ENCODE data around the gene BTG1. TPM values are rescaled to one million over a fixed set of nuclear protein-coding genes. Genes with fewer than 3 reads are reported as not detected.

The BTG1 gene
- total RNA-seq, 1 experiment from 2014 or later: 32.7 TPM

DNA sequence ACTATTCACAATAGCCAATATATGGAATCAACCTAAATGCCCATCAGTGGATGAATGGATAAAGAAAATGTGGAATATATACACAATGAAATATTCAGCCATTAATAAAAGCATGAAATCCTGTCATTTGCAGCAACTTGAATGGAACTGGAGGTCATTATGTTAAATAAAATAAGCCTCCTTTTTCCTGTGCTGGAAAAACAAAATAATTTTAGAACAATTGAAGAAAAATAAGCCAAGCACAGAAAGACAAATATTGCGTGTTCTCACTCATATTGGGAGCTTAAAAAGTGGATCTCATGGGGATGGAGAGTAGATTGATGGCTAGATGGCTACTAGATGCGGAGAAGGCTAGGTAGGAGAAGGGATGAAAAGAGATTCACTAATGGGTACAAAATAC is 6.3 kb upstream of the BTG1 start:
- H3K27me3 Mint-ChIP-seq (ENCODE audit: low read depth): no peaks in the 10 kb centered on the region
- peaks cover 17 to 19% of the 10 kb centered on the region in 2 experiments for H3K4me1 Mint-ChIP-seq
- Histone ChIP-seq H4K91ac (ENCODE audit: insufficient read length, low read depth, low read length) (no peak overlapping the region), H3K9ac (ENCODE audit: extremely low read depth, insufficient read length, low read length) (no peak overlapping the region), H3K14ac (ENCODE audit: insufficient read depth, low read length) (no peak overlapping the region), H2AFZ (ENCODE audit: low read length) (no peak overlapping the region), H3K27ac (ENCODE audit: insufficient read length, low read depth, low read length) (no peak overlapping the region), H3K9me3 (ENCODE audit: control insufficient read depth, low read depth, low read length) (no peaks in the 10 kb centered on the region), H3K18ac (ENCODE audit: insufficient read length, low read depth, low read length) (no peak overlapping the region), H3K4me2 (ENCODE audit: insufficient read depth, insufficient read length, low read length) (no peak overlapping the region), H2BK120ac (ENCODE audit: low read depth, low read length, poor library complexity, severe bottlenecking) (no peak overlapping the region), H3K4me1 (ENCODE audit: insufficient read depth, low read length) (peaks cover 2% of the 10 kb centered on the region; the same call in 1 of the 2 replicates), H3K23ac (ENCODE audit: insufficient read length, low read depth, low read length) (no peak overlapping the region), H3K56ac (ENCODE audit: insufficient read length, low read depth, low read length) (no peak overlapping the region), H3K27me3 (ENCODE audit: insufficient read depth, low read length) (no peaks in the 10 kb centered on the region), H2AK5ac (ENCODE audit: insufficient read length, low read length) (no peak overlapping the region), H2BK20ac (ENCODE audit: low read depth, low read length, poor library complexity, severe bottlenecking) (no peak overlapping the region), H3K4ac (ENCODE audit: low read depth, low read length) (no peak overlapping the region), H2BK12ac (ENCODE audit: insufficient read length, low read depth, low read length) (no peak overlapping the region), H3K79me1 (ENCODE audit: insufficient read depth, low read depth, low read length, poor library complexity, severe bottlenecking) (no peaks in the 10 kb centered on the region), H2BK15ac (ENCODE audit: low read depth, low read length) (no peak overlapping the region), H4K8ac (replicated peaks; ENCODE audit: insufficient read length, low read depth, low read length) (no peak overlapping the region), H3T11ph (ENCODE audit: low read length) (no peak overlapping the region), H3K79me2 (ENCODE audit: insufficient read depth, low read length) (no peaks in the 10 kb centered on the region), H4K5ac (ENCODE audit: insufficient read length, low read depth, low read length) (no peak overlapping the region), H4K20me1 (ENCODE audit: control insufficient read depth, insufficient read depth, insufficient read length) (no peaks in the 10 kb centered on the region), H3K23me2 (ENCODE audit: insufficient read length, low read depth, low read length, poor library complexity, severe bottlenecking) (no peaks in the 10 kb centered on the region), H2BK5ac (ENCODE audit: insufficient read length, low read length) (no peak overlapping the region)
- H3K27ac Mint-ChIP-seq: no peak overlapping the region
- H3K36me3 Mint-ChIP-seq (ENCODE audit: insufficient read depth in 1 of 3, low read depth in 3 of 3): peaks cover 0 to 14% (median 2%) of the 10 kb centered on the region in 3 experiments; a peak in 6 of 7 replicates
- TF ChIP-seq, protein P1, sequence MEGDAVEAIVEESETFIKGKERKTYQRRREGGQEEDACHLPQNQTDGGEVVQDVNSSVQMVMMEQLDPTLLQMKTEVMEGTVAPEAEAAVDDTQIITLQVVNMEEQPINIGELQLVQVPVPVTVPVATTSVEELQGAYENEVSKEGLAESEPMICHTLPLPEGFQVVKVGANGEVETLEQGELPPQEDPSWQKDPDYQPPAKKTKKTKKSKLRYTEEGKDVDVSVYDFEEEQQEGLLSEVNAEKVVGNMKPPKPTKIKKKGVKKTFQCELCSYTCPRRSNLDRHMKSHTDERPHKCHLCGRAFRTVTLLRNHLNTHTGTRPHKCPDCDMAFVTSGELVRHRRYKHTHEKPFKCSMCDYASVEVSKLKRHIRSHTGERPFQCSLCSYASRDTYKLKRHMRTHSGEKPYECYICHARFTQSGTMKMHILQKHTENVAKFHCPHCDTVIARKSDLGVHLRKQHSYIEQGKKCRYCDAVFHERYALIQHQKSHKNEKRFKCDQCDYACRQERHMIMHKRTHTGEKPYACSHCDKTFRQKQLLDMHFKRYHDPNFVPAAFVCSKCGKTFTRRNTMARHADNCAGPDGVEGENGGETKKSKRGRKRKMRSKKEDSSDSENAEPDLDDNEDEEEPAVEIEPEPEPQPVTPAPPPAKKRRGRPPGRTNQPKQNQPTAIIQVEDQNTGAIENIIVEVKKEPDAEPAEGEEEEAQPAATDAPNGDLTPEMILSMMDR (conservative IDR thresholded peaks at IDR 0.05): no peak
- no CpG with 5 or more reads among the region's 2 CpGs for WGBS (ENCODE audit: extremely low coverage, insufficient read length, low lambda C conversion rate)
- no peaks in the 10 kb centered on the region for H3K9me3 Mint-ChIP-seq
- no peak overlapping the region for H3K4me3 Mint-ChIP-seq
- no peak for DNase-seq
